PC-3 (cell line): ENCODE measurements around the gene NAT16.

Experiments
- EZH2 ChIP-seq: fragments of 300-600 bp; sonication (generic); IDR thresholded peaks from one replicate; pipeline ENCODE4 v1.6.1; 2017; ENCODE audit warnings: antibody characterized with exemption, mild to moderate bottlenecking, low read length; ENCODE audit not compliant: unreplicated experiment
- EZH2phosphoT487 ChIP-seq: fragments of 300-600 bp; sonication (generic); IDR thresholded peaks from 2 replicates; pipeline ENCODE4 v1.6.1; 2018; ENCODE audit warnings: mild to moderate bottlenecking, antibody characterized with exemption, low read length, borderline replicate concordance
- TF ChIP-seq, protein P1 (sequence below): fragments of 300-600 bp; sonication (generic); conservative IDR thresholded peaks from 2 replicates; pipeline ENCODE4 v1.5.1; 2017; ENCODE audit warnings: antibody characterized with exemption, low read depth, mild to moderate bottlenecking, low read length

DNA sequence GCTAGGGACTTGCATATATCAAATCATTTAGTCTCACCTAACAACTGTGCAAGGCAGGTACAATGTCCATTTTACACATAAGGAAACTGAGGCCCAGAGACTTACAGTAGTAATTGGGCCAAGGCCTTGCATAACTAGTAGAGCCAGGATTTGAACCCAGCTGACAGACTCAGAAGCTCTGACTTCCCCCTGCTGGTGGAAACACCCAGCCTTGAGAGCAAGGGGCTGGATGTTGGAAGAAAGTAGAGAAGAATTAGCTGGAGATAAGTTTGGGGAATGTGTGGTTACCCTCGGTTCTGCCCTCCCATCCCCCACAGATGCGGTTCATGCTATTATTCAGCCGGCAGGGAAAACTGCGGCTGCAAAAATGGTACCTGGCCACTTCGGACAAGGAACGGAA lies 23.8 kb downstream of the NAT16 start:
- TF ChIP-seq, protein P1, sequence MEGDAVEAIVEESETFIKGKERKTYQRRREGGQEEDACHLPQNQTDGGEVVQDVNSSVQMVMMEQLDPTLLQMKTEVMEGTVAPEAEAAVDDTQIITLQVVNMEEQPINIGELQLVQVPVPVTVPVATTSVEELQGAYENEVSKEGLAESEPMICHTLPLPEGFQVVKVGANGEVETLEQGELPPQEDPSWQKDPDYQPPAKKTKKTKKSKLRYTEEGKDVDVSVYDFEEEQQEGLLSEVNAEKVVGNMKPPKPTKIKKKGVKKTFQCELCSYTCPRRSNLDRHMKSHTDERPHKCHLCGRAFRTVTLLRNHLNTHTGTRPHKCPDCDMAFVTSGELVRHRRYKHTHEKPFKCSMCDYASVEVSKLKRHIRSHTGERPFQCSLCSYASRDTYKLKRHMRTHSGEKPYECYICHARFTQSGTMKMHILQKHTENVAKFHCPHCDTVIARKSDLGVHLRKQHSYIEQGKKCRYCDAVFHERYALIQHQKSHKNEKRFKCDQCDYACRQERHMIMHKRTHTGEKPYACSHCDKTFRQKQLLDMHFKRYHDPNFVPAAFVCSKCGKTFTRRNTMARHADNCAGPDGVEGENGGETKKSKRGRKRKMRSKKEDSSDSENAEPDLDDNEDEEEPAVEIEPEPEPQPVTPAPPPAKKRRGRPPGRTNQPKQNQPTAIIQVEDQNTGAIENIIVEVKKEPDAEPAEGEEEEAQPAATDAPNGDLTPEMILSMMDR: 0 out of 2 replicates have a peak, but pooled peaks have one; percentile 16
- TF ChIP-seq EZH2phosphoT487 (no peak), EZH2 (no peak)
